Adipocyte (in vitro differentiated cells): ENCODE data around the gene EIF1AD.

Experiments used
- DNase-seq: peaks from one replicate; pipeline ENCODE4 v3.0.0-alpha.2; 2015; ENCODE audit warnings: low read depth
- H3K27me3 ChIP-seq: replicated peaks from 2 replicates; pipeline ENCODE4 v1.7.0; 2013; ENCODE audit warnings: mild to moderate bottlenecking, low read length, moderate library complexity; ENCODE audit not compliant: control insufficient read depth, insufficient read depth
- H3K36me3 ChIP-seq: 2 replicates; pipeline ENCODE4 v1.7.0; 2013; ENCODE audit warnings: low read length, mild to moderate bottlenecking, moderate library complexity; ENCODE audit not compliant: control insufficient read depth, insufficient read depth, severe bottlenecking
- H3K4me1 ChIP-seq: 2 replicates; pipeline ENCODE4 v1.7.0; 2013; ENCODE audit warnings: mild to moderate bottlenecking, low read length, moderate library complexity; ENCODE audit not compliant: control insufficient read depth, insufficient read depth
- H3K4me3 ChIP-seq: 2 replicates; pipeline ENCODE4 v1.7.0; 2013; ENCODE audit warnings: mild to moderate bottlenecking, low read length, moderate library complexity
- H3K9ac ChIP-seq: 2 replicates; pipeline ENCODE4 v1.7.0; 2013; ENCODE audit warnings: mild to moderate bottlenecking, low read length, moderate library complexity
- H3K9me3 ChIP-seq: 2 replicates; pipeline ENCODE4 v1.7.0; 2013; ENCODE audit warnings: mild to moderate bottlenecking, low read length, moderate library complexity; ENCODE audit not compliant: control insufficient read depth

Gene EIF1AD, protein sequence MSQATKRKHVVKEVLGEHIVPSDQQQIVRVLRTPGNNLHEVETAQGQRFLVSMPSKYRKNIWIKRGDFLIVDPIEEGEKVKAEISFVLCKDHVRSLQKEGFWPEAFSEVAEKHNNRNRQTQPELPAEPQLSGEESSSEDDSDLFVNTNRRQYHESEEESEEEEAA

DNA sequence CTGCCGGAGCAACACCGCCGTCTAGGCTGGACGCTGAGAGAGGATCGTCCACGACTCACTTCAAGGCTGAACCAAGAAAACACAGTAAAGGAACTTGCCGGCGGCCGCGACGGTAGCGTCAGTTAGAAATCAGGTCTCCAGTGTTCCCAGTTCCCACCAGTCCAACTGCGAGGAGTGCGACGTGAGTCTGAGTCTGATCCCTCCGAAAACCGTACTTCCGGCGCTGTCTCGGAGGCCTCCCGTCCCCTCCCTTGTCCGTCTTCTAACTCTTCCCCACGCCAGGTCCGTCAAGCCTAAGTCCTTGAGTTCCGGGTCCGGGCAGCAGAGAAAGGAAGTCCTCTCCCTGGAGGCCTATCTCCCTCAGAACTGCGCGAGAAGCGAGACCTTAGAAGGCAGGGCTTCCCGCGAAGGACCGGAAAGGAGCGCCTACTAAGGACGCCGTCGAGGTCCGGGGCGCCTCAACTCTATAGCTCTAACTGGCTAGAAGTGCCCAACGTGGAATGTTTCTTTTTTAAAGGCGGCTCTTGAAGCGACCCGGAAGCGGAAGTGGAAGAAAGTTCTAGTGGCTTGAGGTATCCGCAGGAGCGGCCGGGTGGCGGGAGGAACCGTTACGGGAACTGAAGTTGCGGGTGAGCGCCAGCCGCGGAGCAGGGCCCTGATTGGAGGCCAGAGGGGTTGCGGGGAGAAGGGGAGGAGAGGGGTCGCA is at the start of gene EIF1AD, which contains the start of gene BANF1:
Gene EIF1AD, minus strand, starts transcription at position 216 of the 706 bp plus-strand sequence. CDS start 1,768 bp downstream, outside the sequence.
Gene BANF1, plus strand, starts transcription at position 562 of the 706 bp plus-strand sequence. CDS start 748 bp downstream, outside the sequence.
- Histone ChIP-seq H3K4me1 (peaks cover 14% of the 10 kb centered on the region), H3K36me3 (peaks cover 49% of the 10 kb centered on the region), H3K4me3 (peak within 1 kb of the TSS; percentile 99), H3K9me3 (no peaks in the 10 kb centered on the region), H3K9ac (peak within 1 kb of the TSS; percentile 99), H3K27me3 (no peaks in the 10 kb centered on the region)
- peak; percentile 97 for DNase-seq

DNA sequence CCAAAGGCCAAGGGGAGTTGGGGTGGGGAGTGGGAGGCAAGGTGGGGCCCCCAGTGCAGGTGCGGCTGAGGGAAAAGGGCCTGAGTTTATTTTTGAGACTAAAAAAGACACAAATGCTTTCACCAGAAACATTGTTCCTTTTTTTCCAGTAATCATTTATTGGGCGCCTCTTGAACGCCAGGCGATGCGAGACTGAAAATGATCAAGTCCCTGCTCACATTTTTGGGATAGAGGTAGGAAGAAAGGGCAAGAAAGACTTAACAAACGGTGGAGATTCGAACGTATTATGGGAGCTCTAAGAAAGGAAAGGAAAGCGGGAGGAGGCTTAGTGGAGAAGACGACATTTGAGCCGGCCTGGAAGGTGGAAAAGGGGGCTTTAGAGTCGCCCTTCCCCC is 49.4 kb upstream of the EIF1AD start:
- Histone ChIP-seq H3K9ac (peak overlapping the region; percentile 97), H3K36me3 (peaks cover 20% of the 10 kb centered on the region), H3K27me3 (peaks cover 27% of the 10 kb centered on the region), H3K9me3 (no peaks in the 10 kb centered on the region), H3K4me3 (peak overlapping the region; percentile 97), H3K4me1 (peaks cover 38% of the 10 kb centered on the region)
- no peak for DNase-seq

DNA sequence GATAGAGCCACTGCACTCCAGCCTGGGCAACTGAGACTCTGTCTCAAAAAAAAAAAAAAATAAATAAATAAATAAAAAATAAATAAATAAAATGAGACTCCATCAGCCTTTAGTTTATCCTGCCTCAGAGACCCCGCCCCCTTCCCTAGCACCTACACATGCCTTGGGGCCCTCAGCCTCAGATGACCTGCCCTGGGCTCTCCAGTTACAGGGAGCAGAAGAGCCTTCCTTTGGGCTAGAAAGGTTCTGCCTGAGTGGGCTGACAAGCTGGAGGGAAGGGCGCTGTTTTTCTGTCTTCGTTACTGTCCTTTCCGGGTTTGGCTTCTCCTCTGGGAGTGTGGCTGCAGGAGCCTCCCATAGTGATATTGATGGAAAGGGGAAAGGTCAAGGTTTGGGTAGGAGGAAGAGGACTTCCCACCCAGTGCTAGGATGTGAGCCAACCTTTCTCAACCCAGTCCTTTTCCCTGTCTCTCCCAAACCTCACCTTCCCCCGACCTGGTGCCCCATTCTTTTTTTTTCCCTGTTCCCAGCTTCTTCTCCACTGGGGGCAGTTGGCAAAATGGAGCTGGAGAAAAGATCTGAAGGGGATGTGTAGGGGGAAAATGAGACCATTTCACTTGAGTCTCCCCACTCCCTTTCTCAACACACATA is 48.7 kb upstream of the EIF1AD start:
- no peak for DNase-seq
- H3K27me3 ChIP-seq: peaks cover 28% of the 10 kb centered on the region
- H3K4me3 ChIP-seq: no peak overlapping the region
- peaks cover 31% of the 10 kb centered on the region for H3K4me1 ChIP-seq
- no peaks in the 10 kb centered on the region for H3K9me3 ChIP-seq
- H3K9ac ChIP-seq: peak overlapping the region; percentile 97
- H3K36me3 ChIP-seq: peaks cover 13% of the 10 kb centered on the region

DNA sequence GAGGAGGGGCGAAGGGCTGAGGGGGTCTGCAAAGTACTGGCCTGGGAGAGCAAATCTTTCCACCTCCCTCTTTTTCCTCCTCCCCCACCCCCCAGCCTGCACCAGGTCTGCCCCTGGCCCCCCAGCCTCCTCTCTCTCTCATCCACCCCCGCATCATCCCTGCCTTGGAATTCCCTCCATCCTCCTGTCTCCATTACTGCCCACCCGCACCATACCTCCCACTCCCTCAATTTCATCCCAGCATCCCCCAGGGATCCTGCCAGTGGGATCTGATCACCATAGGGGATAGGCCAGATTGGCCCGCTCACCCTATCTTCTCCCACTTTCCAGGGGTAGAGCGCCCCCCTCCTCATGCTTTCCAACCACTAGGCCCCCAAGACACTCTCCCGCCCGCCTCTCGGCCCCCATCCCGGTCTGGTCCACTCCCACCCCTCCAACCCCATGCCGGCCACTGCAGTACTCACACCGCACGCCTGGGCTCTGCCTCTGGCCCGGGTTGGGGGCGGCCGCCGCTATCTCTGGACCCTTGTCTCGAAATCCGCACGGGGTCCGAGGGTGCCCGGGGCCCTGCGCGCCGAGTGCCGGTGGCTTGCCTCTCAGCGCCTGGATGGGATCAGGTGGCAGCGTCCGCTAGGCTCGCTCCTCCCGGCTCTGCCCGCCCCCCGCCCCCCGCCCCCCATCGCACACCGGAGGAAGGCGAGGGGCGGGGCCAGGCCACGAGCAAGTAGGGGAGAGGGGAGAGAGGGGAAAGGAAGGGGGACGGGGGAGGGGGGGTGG is 46.8 kb upstream of the EIF1AD start, which contains the start of gene GAL3ST3:
Gene GAL3ST3, minus strand, starts transcription at position 615 of the 777 bp plus-strand sequence. CDS start 3,746 bp downstream, outside the sequence.
- Histone ChIP-seq H3K9ac (no peak within 1 kb of the TSS), H3K4me1 (peaks cover 20% of the 10 kb centered on the region), H3K36me3 (no peaks in the 10 kb centered on the region), H3K4me3 (no peak within 1 kb of the TSS), H3K9me3 (peaks cover 4% of the 10 kb centered on the region), H3K27me3 (peaks cover 36% of the 10 kb centered on the region)
- DNase-seq: no peak

DNA sequence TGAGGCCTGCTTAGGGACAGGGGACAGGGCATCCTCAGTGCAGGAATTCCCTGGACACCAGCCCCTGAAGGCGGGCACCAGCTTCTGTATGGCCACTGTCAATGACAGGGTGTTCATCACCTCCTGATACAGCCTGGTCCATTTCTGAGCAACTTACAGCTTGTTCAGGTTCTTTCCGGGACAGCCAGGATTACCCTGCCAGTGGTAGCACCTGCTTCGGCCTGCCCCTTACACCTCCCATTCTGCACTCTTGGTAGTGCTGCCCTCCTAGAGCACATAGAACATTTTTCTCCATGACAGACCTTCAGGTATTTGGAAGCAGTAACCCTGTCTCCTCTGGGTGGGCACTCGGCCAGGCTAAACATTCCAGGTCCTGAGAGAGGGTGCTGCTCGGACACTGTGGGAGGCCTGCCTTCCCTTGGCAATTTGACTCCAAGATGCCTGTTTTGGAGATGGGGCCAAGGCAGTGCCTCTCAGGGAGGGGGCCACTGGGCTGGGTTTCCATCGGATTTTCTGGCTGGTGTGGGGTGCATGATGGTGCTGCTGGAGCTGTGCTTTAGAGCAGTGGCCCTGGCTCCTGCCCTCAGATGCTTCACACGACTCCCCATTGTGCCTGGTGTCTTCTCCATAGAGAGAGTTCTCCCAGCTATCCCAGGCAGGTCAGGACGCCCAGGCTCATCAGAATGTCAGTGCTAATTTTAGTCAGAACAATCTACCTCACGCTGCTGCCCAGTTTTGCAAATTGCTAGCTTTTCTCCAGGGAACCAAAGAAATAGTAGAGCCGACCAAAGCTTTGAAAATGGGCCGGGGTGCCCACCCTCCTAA is 45.8 kb upstream of the EIF1AD start:
- no peak overlapping the region for H3K9ac ChIP-seq
- H3K4me1 ChIP-seq: peaks cover 11% of the 10 kb centered on the region
- H3K4me3 ChIP-seq: no peak overlapping the region
- H3K36me3 ChIP-seq: no peaks in the 10 kb centered on the region
- DNase-seq: peak; percentile 26
- H3K27me3 ChIP-seq: peaks cover 38% of the 10 kb centered on the region
- H3K9me3 ChIP-seq: peaks cover 4% of the 10 kb centered on the region

DNA sequence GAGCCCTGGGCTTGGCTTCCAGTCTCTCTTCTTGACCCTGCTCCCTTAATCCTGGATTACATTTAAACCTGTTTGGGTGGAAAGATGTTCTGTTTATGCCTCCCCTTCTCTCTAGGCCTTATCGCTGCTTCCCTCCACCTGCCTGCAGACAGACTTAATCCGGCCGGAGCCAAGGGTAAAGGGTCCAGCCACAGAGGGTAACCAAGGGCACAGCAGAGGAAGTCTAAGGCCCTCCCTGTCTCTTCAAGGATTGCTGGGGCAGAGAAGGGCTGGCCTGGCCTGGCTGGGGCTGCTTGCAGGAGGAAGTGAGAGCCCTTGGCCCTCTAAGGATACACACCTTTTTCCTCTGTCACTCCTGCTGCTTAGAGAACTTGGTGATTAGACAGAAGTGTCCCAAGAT is 44.9 kb upstream of the EIF1AD start:
- DNase-seq: no peak
- Histone ChIP-seq H3K9me3 (peaks cover 4% of the 10 kb centered on the region), H3K4me3 (no peak overlapping the region)

DNA sequence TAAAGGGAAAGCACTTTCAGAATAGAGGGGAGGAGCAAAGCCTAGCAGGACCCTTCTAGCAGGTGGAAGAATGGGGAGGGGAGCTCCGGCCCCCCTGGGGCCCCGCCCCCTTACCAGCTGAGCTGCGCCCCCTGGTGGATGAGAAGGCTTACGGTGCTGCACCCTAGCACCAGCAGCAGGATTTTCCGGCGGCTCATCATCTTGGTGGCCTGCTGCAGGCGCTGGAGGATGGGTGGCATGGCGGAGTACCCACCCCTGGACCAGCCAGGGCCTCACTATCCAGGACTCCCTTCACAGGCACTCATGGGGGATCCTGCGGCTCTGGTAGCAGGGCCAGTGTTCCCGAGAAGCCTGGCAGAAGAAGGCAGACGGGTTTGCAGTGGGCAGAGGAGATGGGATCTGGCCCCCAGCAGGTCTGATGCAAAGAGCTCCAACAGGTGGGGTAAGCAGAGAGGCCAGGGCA is 43.3 kb upstream of the EIF1AD start:
- H3K4me1 ChIP-seq: peaks cover 2% of the 10 kb centered on the region
- peaks cover 4% of the 10 kb centered on the region for H3K9me3 ChIP-seq
- peaks cover 49% of the 10 kb centered on the region for H3K27me3 ChIP-seq
- no peak overlapping the region for H3K4me3 ChIP-seq
- no peaks in the 10 kb centered on the region for H3K36me3 ChIP-seq
- H3K9ac ChIP-seq: no peak overlapping the region
- DNase-seq: peak; percentile 96

More for the DNA sequence above, 44.9 kb upstream of the EIF1AD start:
- H3K4me1 ChIP-seq: peaks cover 11% of the 10 kb centered on the region
- no peaks in the 10 kb centered on the region for H3K36me3 ChIP-seq
- H3K9ac ChIP-seq: no peak overlapping the region
- H3K27me3 ChIP-seq: peaks cover 38% of the 10 kb centered on the region

DNA sequence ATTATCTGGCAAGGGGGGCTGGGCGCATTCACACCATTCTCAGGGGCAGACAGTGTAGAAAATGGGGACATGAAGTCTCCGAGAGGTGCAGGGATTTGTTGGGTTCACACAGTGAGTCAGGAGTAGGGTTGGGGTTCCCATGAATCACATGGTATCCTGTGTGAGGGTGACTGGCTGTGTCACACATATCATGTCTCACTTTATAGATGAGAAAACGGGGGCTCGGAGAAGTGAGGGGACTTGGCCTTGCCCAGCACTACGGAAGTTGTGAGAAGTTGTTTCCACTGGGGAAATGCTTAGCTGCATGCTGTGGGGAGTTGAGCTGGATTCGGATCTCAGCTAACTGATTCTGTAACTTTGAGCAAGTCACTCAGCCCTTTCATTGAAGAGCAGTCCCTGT is 42.8 kb upstream of the EIF1AD start:
- H3K4me1 ChIP-seq: peaks cover 6% of the 10 kb centered on the region
- no peak overlapping the region for H3K4me3 ChIP-seq
- no peaks in the 10 kb centered on the region for H3K36me3 ChIP-seq
- peaks cover 4% of the 10 kb centered on the region for H3K9me3 ChIP-seq
- no peak for DNase-seq
- no peak overlapping the region for H3K9ac ChIP-seq
- peaks cover 48% of the 10 kb centered on the region for H3K27me3 ChIP-seq

DNA sequence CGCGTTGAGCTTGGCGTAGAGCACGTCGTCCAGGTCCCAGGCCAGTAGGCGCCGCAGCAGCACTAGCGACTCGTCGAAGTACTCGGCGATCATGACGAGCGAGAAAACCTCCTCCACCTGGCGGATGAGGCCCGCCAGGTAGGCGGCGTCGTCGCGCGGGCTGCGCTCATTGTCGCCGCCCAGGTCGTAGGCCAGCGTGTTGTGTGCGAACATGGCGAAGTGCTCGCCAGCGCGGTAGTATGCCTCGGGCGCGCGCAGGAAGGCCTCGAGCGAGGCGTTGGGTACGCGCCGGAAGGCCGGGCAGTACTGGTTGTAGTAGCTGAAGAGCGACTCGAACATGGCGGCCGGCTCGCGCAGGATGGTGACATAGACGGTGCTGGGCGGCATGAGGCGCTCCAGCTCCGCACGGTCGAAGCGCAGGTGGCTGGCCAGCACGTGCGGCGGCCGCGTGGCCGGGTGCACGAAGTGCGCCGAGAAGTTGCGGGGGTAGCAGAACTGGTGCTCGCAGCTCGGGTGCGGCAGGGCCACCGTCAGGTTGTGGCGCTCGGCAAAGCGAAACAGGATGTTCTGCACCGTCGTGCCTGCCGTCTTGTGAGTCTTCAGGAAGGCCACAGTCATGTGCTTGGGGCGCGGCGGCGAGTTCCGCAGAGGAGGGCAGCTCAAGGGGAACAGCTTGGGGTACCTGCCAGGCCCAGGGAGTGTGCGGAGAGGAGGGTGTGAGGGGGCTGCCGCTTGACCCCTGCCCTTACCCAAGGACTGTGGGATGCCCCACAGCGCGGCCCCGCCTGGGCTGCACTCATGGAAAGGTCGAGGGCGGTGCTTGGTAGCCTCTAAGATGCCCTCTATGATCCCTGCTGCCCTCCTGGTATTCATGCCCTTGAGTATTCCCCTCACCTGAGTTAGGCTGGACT is 41.3 kb upstream of the EIF1AD start:
- no peak overlapping the region for H3K9ac ChIP-seq
- no peak for DNase-seq
- H3K4me3 ChIP-seq: no peak overlapping the region
- H3K27me3 ChIP-seq: peaks cover 43% of the 10 kb centered on the region
- peaks cover 4% of the 10 kb centered on the region for H3K9me3 ChIP-seq
- peaks cover 9% of the 10 kb centered on the region for H3K4me1 ChIP-seq
- H3K36me3 ChIP-seq: no peaks in the 10 kb centered on the region
